Eye (tissue), 1 donor: ENCODE results near the gene GSAP.

Source experiments
- DNase-seq: peaks from one replicate; pipeline ENCODE4 v3.0.0-alpha.2; 2015

Gene GSAP

GRCh38 chr7:77326131-77326530 lies 90.0 kb downstream of the GSAP start:
- no peak for DNase-seq

DNA sequence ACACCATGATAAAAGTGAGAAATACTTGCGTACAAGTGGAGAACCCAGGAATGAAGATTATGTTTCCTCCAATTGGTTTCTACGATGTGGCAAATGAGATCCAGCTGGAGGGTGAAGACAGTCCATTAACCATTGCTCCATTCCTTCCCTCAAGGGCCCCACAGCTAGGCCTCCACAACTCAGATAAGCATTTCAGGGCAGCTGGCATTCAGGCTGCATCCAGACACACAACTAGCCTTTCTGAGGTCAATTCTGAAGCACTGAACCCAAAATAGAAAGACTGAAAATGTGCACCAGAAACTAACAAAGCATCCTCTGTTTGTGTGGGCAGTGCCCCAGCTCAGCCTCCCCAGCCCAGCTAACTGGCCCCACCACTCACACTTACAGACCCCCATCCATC lies 94.8 kb downstream of the GSAP start:
- DNase-seq, result no peak

DNA sequence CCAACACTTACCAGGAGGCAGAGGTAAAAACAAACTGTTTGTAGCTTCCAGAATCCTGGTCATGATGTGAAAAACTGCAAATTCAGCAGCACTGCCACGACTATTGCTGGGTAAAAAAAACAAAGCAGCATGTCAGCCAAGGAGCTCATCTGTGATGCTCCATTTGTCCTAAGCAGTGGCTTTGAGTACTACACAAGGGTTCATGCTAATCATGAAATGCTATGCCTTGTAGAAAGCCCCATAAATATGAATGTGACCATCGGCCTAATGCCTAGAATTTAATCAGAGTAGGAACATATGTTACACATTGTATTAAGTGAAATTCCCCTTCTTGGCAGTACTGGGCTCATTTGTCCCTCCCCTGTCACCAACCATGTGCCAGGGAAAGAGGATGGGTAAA lies 95.4 kb downstream of the GSAP start:
- DNase-seq, result no peak

GRCh38 chr7:77320137-77320536 lies 96.0 kb downstream of the GSAP start:
- peak; percentile 31 for DNase-seq

GRCh38 chr7:77318019-77318418 lies 98.1 kb downstream of the GSAP start:
- no peak for DNase-seq

DNA sequence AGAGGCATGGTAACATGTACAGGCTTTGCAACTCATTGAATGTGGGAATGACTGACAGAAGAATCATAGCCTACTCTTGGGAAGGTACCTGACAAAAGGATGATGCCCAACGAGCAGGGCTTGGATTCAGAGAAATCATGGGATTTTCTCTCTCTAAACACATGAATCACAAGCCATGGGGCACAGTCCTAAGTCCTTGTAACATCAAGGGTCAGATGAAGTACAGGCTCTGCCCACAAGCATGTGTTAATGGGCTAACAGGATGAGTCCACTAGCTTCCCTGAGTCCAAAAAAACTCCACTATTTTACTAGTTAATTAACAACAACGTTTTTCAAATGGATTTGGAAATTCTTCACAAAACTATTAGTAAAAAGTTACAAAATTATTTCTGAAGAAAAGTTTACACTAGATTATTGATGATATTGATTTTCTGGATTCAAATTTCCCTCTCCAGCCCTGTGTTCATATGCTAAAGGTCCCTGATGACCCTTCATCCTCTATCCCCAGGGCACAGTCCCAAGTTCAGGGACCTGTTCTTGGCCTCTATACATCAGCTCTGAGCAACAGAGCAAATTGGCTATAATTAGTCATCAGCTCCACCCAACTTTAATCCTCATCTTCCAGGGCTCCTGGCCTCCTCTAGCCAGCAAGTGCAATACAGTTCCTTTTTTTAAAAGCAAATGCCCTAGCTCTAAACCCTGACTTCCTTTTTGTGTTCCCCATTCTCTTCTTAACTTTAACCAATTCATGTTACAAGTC lies 99.8 kb downstream of the GSAP start:
- DNase-seq, result no peak

DNA sequence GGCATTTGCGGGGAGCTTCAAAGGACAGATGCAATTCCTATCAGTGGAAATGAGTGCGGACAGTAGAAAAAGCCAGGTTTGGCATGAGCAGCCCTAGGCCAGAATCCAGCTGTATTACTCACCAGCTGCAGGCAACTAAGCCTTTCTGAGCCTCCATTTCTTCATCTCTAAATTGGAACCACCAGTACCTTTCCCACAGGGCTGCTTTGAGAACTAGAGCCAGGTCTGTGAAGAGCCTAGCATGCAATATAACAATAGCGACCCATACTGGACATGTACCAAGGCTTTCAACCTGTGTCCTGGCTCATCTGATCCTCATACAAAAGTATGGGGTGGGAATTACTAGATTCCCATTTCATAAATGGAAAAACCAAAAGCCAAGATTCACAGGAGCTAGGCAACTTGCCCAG lies 101.0 kb downstream of the GSAP start:
- peak; percentile 39 for DNase-seq

DNA sequence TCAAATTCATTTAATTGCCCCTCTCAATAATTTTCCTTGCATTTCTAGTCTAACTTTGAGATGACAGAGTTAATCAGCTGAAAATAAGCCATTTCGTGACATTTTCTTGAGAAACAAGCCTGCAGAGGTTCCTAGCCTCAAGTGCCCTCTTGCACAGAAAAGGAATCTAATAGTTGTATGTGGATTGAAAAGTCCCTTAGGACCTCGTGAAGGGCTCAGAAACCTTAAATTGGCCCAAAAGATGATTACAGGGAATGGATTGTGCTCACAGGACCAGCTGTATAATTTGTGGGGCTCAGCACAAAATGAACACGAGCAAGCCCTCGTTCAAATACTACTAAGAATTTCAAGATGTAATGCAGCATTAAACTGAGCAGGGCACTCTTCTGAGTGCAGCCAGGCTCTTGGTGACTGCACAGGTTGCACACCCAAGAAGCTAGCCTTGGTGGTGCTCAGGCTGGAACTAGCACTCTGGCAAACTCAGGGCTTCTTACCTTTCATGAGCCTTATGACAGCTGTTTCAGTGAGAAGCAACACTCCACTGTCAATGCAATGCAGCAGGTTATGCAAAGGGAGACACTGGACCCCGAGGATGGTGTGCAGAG lies 102.2 kb downstream of the GSAP start:
- no peak for DNase-seq

DNA sequence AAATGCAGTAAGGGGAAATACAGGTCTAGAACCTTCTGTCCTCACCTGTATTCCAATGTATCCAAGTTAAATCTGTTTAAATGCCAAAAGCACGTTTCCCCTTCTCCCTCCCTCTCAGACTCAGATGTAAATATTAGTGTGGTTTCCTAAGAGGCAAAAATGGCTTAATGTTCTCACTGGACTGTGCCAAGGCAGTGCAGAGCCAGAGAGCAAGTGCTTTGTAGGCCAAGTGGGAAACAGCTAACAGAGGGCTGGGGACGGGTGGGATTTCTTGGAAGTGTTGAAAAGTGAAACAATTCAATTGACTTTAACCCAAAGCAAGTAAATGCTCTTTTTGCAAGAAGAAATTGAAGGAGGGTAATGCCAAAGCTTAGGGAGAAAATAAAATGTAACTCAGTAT lies 103.1 kb downstream of the GSAP start:
- no peak for DNase-seq

DNA sequence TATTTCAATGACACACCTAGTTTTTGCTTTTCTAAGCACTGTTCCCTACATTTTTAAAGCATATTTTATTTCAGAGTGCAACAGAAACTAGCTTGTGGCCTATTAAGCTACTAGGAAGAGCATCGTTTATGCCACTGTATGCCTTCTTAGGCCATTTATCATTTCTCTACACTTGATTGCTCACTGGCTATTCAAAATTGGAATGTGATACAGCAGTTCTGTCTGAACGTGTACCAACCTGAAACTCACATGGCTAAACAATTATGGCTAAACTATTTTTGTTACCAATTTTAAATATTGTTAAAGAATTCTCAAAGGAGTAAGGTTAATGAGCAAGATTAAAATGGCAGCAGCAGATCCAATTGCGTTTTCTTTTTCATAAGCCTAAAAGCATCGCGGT lies 105.2 kb downstream of the GSAP start:
- DNase-seq, result no peak

- DNase-seq, result no peak
Observed at GRCh38 chr7:77309714-77310220, 106.4 kb downstream of the GSAP start.

DNA sequence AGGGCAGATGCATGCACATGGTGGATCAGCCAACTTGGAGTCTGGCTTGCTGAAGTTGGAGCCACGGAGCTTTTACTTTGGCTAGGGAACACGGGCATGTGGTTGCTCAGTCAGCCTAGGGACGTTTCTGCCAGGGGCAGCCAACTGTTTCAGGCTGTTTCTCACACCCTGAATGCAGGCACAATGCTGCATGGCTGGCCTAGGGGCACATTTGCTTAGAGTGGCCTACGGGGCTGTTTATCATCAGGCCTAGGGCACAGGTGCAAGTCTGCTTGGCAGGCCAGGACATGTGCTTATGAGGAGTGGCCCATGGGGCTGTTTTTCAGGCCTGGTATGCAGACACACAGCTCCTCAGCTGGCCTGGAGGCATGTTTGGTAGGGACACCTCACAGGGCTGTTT lies 107.4 kb downstream of the GSAP start:
- DNase-seq, result no peak

DNA sequence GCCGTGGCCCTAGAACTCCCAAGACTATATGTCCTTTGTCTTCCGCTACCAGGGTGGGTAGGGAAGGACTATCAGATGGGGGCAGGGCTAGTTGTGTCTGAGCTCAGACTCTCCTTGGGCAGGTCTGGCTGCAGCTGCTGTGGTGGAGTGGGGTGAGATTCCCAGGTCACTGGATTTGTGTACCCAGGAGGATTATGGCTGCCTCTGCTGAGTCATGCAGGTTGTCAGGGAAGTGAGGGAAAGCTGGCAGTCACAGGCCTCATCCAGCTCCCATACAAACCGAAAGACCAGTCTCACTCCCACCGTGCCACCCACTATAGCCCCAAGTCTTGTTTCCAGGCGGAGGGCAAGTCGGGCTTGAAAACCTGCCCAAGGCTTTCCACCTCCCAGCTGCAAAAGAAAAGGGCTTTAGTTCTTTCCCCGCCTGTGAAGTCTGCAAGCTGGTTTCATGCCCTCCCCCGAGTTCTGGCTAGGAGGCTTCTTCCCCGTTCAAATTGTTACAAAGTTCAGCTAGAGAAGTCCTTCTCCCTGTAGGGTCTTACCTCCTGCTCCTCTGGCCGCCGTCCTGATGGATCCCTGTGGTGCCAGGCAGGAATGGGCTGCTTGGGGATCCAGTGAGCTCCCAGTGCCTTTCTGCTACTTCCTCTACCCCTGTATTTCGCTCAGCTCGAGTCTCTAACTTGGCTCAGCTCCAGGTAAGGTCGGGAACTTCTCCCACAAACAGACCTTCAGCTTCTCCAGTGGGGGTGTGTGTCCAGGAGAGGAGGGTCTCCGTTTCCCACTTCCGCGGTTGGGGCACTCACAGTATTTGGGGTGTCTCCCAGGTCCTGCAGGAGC lies 109.7 kb downstream of the GSAP start:
- no peak for DNase-seq

- no peak for DNase-seq
Observed at GRCh38 chr7:77295549-77295948, 120.6 kb downstream of the GSAP start.

DNA sequence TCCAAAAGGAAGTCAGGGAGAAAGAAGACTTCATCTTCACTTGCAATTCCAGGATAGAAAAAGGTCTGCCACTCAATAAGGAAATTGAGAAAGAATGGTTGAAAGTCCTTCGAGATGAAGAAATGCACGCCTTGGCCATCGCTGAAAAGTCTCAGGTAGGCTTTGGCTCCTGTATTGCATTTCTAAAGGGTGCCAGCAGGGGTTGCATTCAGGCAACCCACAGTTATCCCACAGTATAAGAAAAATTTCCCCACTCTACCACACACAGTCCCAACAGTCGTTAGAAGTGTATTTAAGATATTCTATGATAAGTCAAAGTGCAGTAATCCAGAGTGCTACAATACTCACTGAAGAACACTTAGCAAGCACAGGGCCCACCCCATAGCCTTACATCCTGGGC lies 123.1 kb downstream of the GSAP start:
- DNase-seq, result no peak

- no peak for DNase-seq
Observed at GRCh38 chr7:77290425-77290824, 125.7 kb downstream of the GSAP start.

GRCh38 chr7:77289387-77289786 lies 126.8 kb downstream of the GSAP start:
- no peak for DNase-seq

GRCh38 chr7:77288676-77289320 lies 127.4 kb downstream of the GSAP start:
- no peak for DNase-seq

DNA sequence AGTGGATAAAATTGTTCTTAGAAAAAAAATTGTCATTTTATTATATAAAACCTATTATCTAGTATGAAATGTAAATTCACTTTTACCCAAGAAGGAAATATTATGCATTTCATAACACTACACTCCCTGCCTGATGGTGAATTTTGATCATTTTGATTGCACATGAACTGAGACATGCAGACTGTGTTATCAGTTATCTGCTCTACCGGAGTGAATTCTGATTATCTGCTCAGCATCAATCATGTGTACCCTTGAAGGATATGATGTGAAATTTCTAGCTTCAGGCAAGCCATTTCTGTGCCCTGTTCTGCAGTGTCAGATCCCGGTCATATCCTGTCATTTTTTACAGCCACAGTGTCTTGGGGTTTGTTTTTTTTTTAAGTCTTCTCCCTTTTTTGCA lies 131.5 kb downstream of the GSAP start:
- DNase-seq, result peak; percentile 19

DNA sequence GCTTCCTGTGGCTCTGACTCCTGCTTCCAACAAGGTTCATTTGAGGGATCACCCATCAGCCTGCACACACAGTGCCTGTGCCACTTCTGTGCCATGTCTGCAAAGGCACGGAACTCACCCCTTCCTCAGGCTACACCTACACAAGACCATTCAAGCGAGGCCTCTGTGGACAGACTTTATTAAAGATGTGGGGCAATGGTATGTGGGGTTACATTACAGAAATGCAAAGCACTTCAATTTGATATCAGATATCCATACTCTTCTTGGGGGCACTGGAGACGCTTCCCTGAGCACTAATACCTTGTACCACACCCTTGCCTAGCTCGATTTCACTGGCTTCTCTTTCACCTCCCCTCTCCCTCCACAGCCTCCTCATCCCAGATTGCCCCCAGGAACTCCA lies 132.1 kb downstream of the GSAP start:
- no peak for DNase-seq

GRCh38 chr7:77282897-77283296 lies 133.3 kb downstream of the GSAP start:
- DNase-seq, result no peak

DNA sequence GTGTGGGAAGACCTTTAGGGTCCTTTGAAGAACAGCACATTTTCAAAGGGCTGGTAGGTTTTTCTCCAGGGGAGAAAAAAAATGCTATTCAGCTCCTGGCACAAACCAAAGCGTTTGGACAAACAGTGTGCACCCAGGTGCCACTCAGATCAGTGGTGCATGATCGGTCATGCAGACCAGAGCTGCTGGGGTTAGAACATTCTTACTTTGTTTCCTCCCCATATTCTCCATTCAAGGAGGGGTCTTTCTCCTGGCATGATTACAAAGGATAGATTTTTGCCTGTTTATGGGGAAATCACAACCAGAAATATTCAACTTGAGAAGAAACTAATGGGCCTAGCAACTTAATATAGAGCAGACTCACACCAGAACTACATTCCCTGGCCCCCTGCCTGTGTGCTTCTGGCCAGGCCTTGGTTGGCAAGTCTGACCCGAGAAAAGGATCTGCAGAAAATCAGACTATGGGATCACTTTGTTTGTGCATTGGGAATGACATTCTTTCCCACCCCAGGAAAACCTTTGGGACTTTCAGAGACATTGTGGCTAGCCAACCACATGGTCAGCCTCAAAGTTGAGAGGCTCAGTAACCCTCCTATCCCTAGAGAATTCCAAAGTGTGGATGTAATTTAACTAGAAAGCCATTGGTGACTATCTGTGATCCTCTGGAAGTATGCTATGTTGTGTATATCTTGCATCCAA lies 134.2 kb downstream of the GSAP start:
- no peak for DNase-seq

GRCh38 chr7:77276120-77276519 lies 140.0 kb downstream of the GSAP start:
- no peak for DNase-seq
